Cardiac muscle cell (in vitro differentiated cells and primary cell): Measurements from ENCODE around the gene CARD8. TPM values are rescaled to one million over a fixed set of nuclear protein-coding genes. Genes with fewer than 3 reads are reported as not detected.

Experiments
- DNase-seq, 2 donors: peaks; one replicate each; pipeline versions ENCODE4 v3.0.0 to v3.0.0-alpha.2; 2010 to 2017; ENCODE audit warnings: low read depth in 1 of 2, low spot score in 1 of 2
- H3K27ac ChIP-seq: fragments of 200-600 bp; sonication (generic); 2 replicates; pipeline ENCODE4 v1.5.1; 2016
- H3K27me3 ChIP-seq: fragments of 200-600 bp; sonication (generic); 2 replicates; pipeline ENCODE4 v1.6.0; 2016; ENCODE audit warnings: control low read depth
- H3K36me3 ChIP-seq: fragments of 200-600 bp; sonication (generic); 2 replicates; pipeline ENCODE4 v1.5.1; 2016; ENCODE audit warnings: control low read depth
- H3K4me1 ChIP-seq: fragments of 200-600 bp; sonication (generic); 2 replicates; pipeline ENCODE4 v1.8.1; 2017; ENCODE audit warnings: low read depth, mild to moderate bottlenecking, mixed run types
- H3K4me3 ChIP-seq: fragments of 200-600 bp; sonication (generic); 2 replicates; pipeline ENCODE4 v1.5.1; 2016; ENCODE audit warnings: mild to moderate bottlenecking
- H3K9me3 ChIP-seq: fragments of 200-600 bp; sonication (generic); 2 replicates; pipeline ENCODE4 v1.5.1; 2017; ENCODE audit warnings: low read depth, mild to moderate bottlenecking, control low read depth
- polyA plus RNA-seq: library from polyadenylated mRNA; unstranded; fragments of >200 nt; fragmentation: Nextera tagmentation; extraction: Ambion mirVana; gene quantifications from 2 replicates; pipeline ENCODE4 v1.2.1, GENCODE V29; 2016
- total RNA-seq: library from RNA; depleted of rRNA; stranded (reverse); fragments of >200 nt; gene quantifications from 2 replicates; pipeline ENCODE4 v1.2.3, GENCODE V29; 2016
- TF ChIP-seq, protein P1 (sequence below): IDR thresholded peaks from 2 replicates; pipeline ENCODE4 v1.5.1; 2012; ENCODE audit warnings: low read depth, mild to moderate bottlenecking, low read length

Gene CARD8
- total and polyA plus RNA-seq, 2 experiments from 2014 or later, result 19.1 to 57.6 TPM

GRCh38 chr19:48171710-48172109 is 84.0 kb downstream of the CARD8 start:
- Histone ChIP-seq H3K9me3 (no peaks in the 10 kb centered on the region), H3K4me1 (no peaks in the 10 kb centered on the region), H3K27me3 (no peaks in the 10 kb centered on the region), H3K4me3 (peak overlapping the region; percentile 84), H3K36me3 (peaks cover 11% of the 10 kb centered on the region), H3K27ac (no peak overlapping the region)
- DNase-seq, result no peak
- TF ChIP-seq, protein P1, sequence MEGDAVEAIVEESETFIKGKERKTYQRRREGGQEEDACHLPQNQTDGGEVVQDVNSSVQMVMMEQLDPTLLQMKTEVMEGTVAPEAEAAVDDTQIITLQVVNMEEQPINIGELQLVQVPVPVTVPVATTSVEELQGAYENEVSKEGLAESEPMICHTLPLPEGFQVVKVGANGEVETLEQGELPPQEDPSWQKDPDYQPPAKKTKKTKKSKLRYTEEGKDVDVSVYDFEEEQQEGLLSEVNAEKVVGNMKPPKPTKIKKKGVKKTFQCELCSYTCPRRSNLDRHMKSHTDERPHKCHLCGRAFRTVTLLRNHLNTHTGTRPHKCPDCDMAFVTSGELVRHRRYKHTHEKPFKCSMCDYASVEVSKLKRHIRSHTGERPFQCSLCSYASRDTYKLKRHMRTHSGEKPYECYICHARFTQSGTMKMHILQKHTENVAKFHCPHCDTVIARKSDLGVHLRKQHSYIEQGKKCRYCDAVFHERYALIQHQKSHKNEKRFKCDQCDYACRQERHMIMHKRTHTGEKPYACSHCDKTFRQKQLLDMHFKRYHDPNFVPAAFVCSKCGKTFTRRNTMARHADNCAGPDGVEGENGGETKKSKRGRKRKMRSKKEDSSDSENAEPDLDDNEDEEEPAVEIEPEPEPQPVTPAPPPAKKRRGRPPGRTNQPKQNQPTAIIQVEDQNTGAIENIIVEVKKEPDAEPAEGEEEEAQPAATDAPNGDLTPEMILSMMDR, result no peak

- Histone ChIP-seq H3K36me3 (peaks cover 11% of the 10 kb centered on the region), H3K9me3 (no peaks in the 10 kb centered on the region), H3K27ac (no peak overlapping the region), H3K4me1 (no peaks in the 10 kb centered on the region), H3K27me3 (no peaks in the 10 kb centered on the region), H3K4me3 (peak overlapping the region; percentile 84)
- DNase-seq, result no peak
- TF ChIP-seq, protein P1, result no peak
These were observed 84.8 kb downstream of the CARD8 start for GRCh38 chr19:48170817-48171347.

- peak within 1 kb of the TSS; percentile 84 for H3K4me3 ChIP-seq
- TF ChIP-seq, protein P1, result peak; percentile 21
- DNase-seq, result peak; percentile 95 to 98
- no peaks in the 10 kb centered on the region for H3K27me3 ChIP-seq
- H3K36me3 ChIP-seq, result peaks cover 11% of the 10 kb centered on the region
- peak within 1 kb of the TSS; percentile 90 for H3K27ac ChIP-seq
- H3K4me1 ChIP-seq, result no peaks in the 10 kb centered on the region
- no peaks in the 10 kb centered on the region for H3K9me3 ChIP-seq
These were observed 85.5 kb downstream of the CARD8 start, which contains the start of the genes LIG1 and ZSWIM9 for GRCh38 chr19:48169939-48170803. LIG1 (minus strand) TSS chr19:48170344; CDS start chr19:48165566, 4,778 bp downstream. ZSWIM9 (plus strand) TSS chr19:48170680; CDS start chr19:48171803, 1,123 bp downstream.

DNA sequence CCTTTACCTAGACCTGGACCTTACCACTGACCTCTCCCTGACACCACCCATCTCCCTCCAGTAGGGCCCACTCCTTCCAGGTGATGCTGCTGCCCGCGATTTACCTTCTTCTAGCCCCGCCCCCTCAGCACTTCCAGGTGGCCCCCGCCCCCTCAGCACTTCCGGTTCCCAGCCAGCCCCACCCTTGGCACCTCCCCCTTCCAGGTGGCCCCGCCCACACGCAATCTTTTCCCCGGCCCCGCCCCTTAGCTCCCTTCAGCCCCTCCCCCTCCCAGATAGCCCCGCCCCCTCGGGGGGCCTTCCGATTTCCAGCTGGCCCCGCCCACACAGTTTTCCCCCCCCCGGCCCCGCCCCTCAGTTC is 86.2 kb downstream of the CARD8 start:
- Histone ChIP-seq H3K9me3 (no peaks in the 10 kb centered on the region), H3K27me3 (no peaks in the 10 kb centered on the region), H3K4me3 (peak overlapping the region; percentile 84), H3K36me3 (peaks cover 11% of the 10 kb centered on the region), H3K4me1 (no peaks in the 10 kb centered on the region), H3K27ac (peak overlapping the region; percentile 12)
- TF ChIP-seq, protein P1, result no peak
- DNase-seq, result peak; percentile 68 to 82

- Histone ChIP-seq H3K9me3 (no peaks in the 10 kb centered on the region), H3K36me3 (peaks cover 3% of the 10 kb centered on the region), H3K4me3 (no peak overlapping the region), H3K4me1 (no peaks in the 10 kb centered on the region), H3K27me3 (no peaks in the 10 kb centered on the region), H3K27ac (no peak overlapping the region)
- TF ChIP-seq, protein P1, result no peak
- DNase-seq, result no peak
These were observed 87.0 kb downstream of the CARD8 start for GRCh38 chr19:48168689-48169088.
